IMR-90 (cell line): ENCODE measurements around the gene CERS6.

Source experiments
- BHLHE40 ChIP-seq: fragments of 150-350 bp; IDR thresholded peaks from 2 replicates; pipeline ENCODE4 v1.6.1; 2016; ENCODE audit warnings: mild to moderate bottlenecking, low read depth, low read length
- MAZ ChIP-seq: IDR thresholded peaks from 2 replicates; pipeline ENCODE4 v1.6.1; 2012; ENCODE audit warnings: low read depth, mild to moderate bottlenecking, low read length, improper control_type of control experiment, moderate library complexity, borderline replicate concordance
- POLR2A ChIP-seq: IDR thresholded peaks from 2 replicates; pipeline ENCODE4 v1.6.1; 2012; ENCODE audit warnings: mild to moderate bottlenecking, low read depth, low read length

DNA sequence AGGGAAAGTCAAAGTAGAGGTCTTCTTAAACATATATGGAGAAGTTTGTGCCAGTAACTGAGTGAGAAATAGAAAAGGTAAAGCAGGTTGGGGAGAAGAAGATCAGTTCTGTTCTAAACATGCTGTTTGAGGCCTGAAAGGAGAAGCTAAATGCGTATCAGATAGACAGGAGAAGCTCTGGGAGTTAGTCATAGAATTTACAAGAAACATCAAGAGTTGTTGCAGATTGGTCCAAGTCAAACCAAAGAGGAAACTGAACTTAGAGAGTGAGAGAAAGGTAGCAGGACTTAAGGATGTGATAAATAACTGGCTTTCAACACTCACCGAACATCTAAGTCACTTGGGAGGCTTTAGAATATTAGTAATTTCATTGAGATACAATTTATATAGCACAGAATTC lies 29.2 kb upstream of the CERS6 start:
- no peak for TF ChIP-seq MAZ
- no peak for TF ChIP-seq POLR2A
- TF ChIP-seq BHLHE40: no peak
